ENCODE measurements around the gene NEDD9. TPM values are rescaled to one million over a fixed set of nuclear protein-coding genes. Genes with fewer than 3 reads are reported as not detected.

NEDD9 gene
- total and polyA plus RNA-seq, 4 donors: 7.5 to 16.8 (median 11.7) TPM

DNA sequence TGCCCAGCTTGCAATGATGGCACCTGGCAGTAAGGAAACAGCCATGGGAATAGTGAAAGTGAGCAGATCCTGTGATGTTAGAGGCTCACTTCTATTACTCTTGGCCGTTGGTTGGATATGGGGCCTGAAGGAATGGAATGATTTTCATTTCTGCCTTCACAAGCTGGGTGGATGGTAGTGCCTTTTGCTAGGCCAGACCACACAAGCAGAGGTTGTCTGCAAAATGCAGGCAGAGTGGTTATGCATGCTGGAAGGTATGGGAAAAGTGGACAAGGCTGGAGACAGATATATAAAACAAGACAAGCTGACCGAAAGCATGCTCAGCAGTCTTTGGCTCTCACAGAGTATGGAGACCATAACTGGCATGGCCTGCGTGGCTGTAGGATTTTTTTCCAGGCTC, 70.2 kb downstream of the NEDD9 start:
- no peaks in the 10 kb centered on the region for H3K9me3 ChIP-seq (ENCODE audit: control insufficient read depth in 4 of 4, low read length in 3 of 4)
- H3K36me3 ChIP-seq (ENCODE audit: control insufficient read depth in 4 of 4, insufficient read depth in 3 of 4, low read depth in 1 of 4, low read length in 3 of 4): no peaks in the 10 kb centered on the region
- no peak overlapping the region for H3K4me3 ChIP-seq (ENCODE audit: low read depth in 1 of 3, low read length in 3 of 3)
- WGBS: 97% methylated on average over 3 of the region's 3 CpGs
- no peak overlapping the region for H3K27ac ChIP-seq (ENCODE audit: low read depth in 1 of 2, low read length in 2 of 2)
- no peaks in the 10 kb centered on the region for H3K27me3 ChIP-seq (ENCODE audit: control insufficient read depth in 4 of 4, insufficient read depth in 4 of 4, low read length in 3 of 4)
- no peak for DNase-seq (ENCODE audit: low spot score)
- no peaks in the 10 kb centered on the region for H3K4me1 ChIP-seq (ENCODE audit: control insufficient read depth in 4 of 4, insufficient read depth in 4 of 4, low read length in 3 of 4)
- TF ChIP-seq YY1 (IDR thresholded peaks at IDR 0.05): no peak
- TF ChIP-seq, protein P1, sequence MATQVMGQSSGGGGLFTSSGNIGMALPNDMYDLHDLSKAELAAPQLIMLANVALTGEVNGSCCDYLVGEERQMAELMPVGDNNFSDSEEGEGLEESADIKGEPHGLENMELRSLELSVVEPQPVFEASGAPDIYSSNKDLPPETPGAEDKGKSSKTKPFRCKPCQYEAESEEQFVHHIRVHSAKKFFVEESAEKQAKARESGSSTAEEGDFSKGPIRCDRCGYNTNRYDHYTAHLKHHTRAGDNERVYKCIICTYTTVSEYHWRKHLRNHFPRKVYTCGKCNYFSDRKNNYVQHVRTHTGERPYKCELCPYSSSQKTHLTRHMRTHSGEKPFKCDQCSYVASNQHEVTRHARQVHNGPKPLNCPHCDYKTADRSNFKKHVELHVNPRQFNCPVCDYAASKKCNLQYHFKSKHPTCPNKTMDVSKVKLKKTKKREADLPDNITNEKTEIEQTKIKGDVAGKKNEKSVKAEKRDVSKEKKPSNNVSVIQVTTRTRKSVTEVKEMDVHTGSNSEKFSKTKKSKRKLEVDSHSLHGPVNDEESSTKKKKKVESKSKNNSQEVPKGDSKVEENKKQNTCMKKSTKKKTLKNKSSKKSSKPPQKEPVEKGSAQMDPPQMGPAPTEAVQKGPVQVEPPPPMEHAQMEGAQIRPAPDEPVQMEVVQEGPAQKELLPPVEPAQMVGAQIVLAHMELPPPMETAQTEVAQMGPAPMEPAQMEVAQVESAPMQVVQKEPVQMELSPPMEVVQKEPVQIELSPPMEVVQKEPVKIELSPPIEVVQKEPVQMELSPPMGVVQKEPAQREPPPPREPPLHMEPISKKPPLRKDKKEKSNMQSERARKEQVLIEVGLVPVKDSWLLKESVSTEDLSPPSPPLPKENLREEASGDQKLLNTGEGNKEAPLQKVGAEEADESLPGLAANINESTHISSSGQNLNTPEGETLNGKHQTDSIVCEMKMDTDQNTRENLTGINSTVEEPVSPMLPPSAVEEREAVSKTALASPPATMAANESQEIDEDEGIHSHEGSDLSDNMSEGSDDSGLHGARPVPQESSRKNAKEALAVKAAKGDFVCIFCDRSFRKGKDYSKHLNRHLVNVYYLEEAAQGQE (IDR thresholded peaks at IDR 0.05): no peak
- no peak for TF ChIP-seq SP1 (IDR thresholded peaks at IDR 0.05)
- TF ChIP-seq, protein P2, sequence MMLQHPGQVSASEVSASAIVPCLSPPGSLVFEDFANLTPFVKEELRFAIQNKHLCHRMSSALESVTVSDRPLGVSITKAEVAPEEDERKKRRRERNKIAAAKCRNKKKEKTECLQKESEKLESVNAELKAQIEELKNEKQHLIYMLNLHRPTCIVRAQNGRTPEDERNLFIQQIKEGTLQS (IDR thresholded peaks at IDR 0.05): no peak
- TF ChIP-seq HNF4A (conservative IDR thresholded peaks at IDR 0.05): no peak
- H3K9ac ChIP-seq (ENCODE audit: low read depth in 1 of 2, low read length in 2 of 2): no peak overlapping the region

DNA sequence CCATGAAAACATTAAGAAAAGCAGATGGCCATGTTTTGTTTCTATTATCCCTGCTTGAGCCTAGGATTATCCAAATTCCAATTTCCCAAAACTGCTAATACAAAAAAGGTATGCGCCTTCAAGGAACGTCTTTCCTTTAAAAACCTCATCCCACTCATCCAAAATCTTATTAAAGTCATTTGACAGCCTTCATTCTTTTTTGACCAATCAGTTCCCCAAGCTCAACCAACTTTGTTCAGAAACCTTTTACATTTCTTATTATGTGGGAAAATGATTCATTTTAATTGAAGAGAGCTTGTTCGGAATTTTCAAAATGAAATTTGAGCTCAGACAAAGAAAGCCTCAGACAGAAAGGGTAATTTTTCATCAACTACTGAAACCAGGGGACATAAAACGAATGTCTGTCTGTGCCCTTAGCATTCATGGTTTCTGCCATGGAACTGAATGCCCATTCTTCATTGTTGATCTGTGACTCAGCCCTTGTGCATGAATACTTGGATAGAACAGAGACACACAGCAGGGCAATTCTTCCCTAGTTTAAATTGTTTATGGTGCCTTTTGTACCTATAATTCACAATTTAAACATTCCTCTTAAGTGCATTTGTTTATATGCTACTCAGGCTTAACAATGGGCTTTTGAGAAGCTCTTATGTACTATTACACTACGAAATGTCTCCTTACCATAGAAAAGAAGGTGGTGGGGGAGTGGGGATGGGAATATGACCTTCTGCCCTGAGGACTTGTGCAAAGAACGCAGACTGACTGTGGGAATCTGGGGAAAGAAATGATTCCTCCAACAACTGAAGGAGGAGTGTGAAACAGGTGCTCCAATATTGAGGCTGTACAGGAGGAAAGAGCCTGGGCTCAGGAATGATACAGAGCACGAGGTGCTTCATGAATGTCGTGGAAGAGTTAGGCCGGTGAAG, 71.2 kb downstream of the NEDD9 start:
- H3K9ac ChIP-seq (ENCODE audit: low read depth in 1 of 2, low read length in 2 of 2): no peak overlapping the region

More for the DNA sequence above, 71.2 kb downstream of the NEDD9 start:
- TF ChIP-seq, protein P1 (IDR thresholded peaks at IDR 0.05): no peak
- TF ChIP-seq RXRA (IDR thresholded peaks at IDR 0.05) (no peak), EGR1 (IDR thresholded peaks at IDR 0.05; ENCODE audit: low read depth in 2 of 2) (no peak), FOXA2 (IDR thresholded peaks at IDR 0.05) (no peak), NR2F2 (IDR thresholded peaks at IDR 0.05) (no peak), HNF4A (conservative IDR thresholded peaks at IDR 0.05) (no peak), RAD21 (IDR thresholded peaks at IDR 0.05) (no peak), YY1 (IDR thresholded peaks at IDR 0.05) (no peak), TAF1 (conservative IDR thresholded peaks at IDR 0.05) (no peak), FOXA1 (IDR thresholded peaks at IDR 0.05) (no peak), HNF4G (IDR thresholded peaks at IDR 0.05) (no peak), JUND (IDR thresholded peaks at IDR 0.05) (no peak)
- TF ChIP-seq, protein P3, sequence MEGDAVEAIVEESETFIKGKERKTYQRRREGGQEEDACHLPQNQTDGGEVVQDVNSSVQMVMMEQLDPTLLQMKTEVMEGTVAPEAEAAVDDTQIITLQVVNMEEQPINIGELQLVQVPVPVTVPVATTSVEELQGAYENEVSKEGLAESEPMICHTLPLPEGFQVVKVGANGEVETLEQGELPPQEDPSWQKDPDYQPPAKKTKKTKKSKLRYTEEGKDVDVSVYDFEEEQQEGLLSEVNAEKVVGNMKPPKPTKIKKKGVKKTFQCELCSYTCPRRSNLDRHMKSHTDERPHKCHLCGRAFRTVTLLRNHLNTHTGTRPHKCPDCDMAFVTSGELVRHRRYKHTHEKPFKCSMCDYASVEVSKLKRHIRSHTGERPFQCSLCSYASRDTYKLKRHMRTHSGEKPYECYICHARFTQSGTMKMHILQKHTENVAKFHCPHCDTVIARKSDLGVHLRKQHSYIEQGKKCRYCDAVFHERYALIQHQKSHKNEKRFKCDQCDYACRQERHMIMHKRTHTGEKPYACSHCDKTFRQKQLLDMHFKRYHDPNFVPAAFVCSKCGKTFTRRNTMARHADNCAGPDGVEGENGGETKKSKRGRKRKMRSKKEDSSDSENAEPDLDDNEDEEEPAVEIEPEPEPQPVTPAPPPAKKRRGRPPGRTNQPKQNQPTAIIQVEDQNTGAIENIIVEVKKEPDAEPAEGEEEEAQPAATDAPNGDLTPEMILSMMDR (IDR thresholded peaks at IDR 0.05; ENCODE audit: low read depth, low read length, missing input control): no peak
- TF ChIP-seq, protein P2 (IDR thresholded peaks at IDR 0.05): no peak
- TF ChIP-seq, protein P4, sequence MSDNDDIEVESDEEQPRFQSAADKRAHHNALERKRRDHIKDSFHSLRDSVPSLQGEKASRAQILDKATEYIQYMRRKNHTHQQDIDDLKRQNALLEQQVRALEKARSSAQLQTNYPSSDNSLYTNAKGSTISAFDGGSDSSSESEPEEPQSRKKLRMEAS (IDR thresholded peaks at IDR 0.05): no peak
- no peaks in the 10 kb centered on the region for H3K9me3 ChIP-seq (ENCODE audit: control insufficient read depth in 4 of 4, low read length in 3 of 4)
- H3K4me3 ChIP-seq (ENCODE audit: low read depth in 1 of 3, low read length in 3 of 3): no peak overlapping the region
- no peaks in the 10 kb centered on the region for H3K4me1 ChIP-seq (ENCODE audit: control insufficient read depth in 4 of 4, insufficient read depth in 4 of 4, low read length in 3 of 4)
- H3K27me3 ChIP-seq (ENCODE audit: control insufficient read depth in 4 of 4, insufficient read depth in 4 of 4, low read length in 3 of 4): no peaks in the 10 kb centered on the region
- 95% methylated on average over 9 of the region's 9 CpGs for WGBS
- no peak overlapping the region for H3K27ac ChIP-seq (ENCODE audit: low read depth in 1 of 2, low read length in 2 of 2)
- no peak for DNase-seq (ENCODE audit: low spot score)
- H3K36me3 ChIP-seq (ENCODE audit: control insufficient read depth in 4 of 4, insufficient read depth in 3 of 4, low read depth in 1 of 4, low read length in 3 of 4): no peaks in the 10 kb centered on the region

Measured in liver (tissue), 9 donors.